Activated gamma-delta T cell treated with Interleukin-2 at 50 U/mL for 16 hours (primary cell): ENCODE data around the gene IYD.
"Not testable (repeated sequence)": the region's sequence is repeated elsewhere in the genome, so short reads cannot be mapped to it uniquely, and the experiment has no call there.

Experiments used
- DNase-seq: peaks from one replicate; pipeline ENCODE4 v3.0.0-alpha.2; 2020

The IYD gene

GRCh38 chr6:150352321-150353296 is 16.2 kb upstream of the IYD start:
- DNase-seq = no peak

DNA sequence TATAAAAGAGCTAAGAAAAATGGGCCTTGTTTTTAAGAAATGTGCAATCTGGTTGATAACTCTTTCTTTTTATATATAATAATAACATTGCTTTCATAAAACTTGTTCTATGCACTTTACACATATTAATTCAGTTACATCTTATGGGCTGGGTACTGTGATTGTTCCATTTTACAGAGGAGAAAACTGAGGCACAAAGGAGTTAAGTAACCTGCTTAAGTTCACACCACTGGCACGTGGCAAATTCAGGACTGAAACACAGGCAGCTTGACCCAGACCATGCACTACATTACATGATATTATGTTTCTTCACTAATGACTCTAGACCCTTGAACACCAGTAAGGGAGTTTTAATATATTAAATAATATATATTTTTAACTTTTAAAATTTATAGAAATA is 15.4 kb upstream of the IYD start:
- no peak for DNase-seq

DNA sequence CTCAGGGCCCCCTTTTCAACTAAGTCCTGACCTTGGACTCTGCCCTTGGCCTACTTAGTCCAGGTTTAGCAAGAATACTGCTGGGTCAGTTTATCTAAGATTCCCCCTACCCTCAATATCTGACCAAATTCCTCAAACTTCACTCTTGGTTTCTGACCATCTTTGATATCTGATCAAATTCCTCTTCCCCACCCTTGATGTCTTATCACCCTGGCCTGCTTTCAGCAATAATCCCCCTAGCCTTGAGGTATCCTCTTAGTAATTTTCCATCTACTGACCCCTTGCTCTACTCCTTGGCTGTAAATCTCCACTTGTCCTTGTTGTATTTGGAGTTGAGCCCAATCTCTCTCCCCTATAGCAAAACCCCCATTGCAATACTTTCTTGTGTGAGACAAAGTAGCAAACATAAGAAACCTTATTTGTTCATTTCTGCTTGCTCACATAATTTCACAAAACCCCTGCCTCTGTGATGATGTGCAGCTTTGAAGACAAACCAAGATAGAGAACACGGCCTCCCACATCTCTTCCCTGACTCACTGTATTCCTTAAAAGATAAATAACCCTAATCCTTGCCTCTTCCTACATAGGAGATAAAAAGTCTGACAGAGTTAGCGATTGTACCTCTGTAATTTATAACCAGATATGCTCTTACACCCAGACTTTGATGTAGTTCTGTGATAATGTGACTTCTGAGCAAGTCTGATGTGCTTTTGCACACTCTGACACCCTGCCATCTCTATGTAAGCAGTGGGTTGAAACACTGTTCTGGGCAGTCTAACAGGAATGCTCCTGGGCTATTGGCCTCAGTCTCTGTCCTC is 13.8 kb upstream of the IYD start:
- no peak for DNase-seq

- no peak for DNase-seq
These were observed 12.9 kb upstream of the IYD start for GRCh38 chr6:150355932-150356331.

DNA sequence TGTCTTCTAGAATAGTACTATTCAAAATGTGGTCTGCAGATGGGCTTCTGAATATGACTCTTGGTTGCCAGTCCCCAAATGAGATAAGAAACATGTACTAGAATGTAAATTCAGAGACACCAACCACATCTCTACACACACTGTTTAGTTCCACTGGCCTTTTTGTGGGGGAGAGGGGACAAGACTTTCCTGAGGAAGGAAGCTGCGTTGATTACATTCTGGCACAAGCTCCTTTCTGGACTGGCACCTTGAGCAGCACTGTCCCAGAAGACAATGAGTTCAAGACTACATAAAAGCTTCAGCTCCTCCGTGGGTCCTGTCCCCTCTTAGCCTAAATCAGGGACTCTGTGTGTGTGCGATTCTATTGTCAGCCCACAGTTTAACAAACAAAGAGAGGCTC is 6.9 kb upstream of the IYD start:
- no peak for DNase-seq

GRCh38 chr6:150363733-150364132 is 5.1 kb upstream of the IYD start:
- no peak for DNase-seq

GRCh38 chr6:150366118-150366778 is 2.6 kb upstream of the IYD start:
- DNase-seq = no peak

DNA sequence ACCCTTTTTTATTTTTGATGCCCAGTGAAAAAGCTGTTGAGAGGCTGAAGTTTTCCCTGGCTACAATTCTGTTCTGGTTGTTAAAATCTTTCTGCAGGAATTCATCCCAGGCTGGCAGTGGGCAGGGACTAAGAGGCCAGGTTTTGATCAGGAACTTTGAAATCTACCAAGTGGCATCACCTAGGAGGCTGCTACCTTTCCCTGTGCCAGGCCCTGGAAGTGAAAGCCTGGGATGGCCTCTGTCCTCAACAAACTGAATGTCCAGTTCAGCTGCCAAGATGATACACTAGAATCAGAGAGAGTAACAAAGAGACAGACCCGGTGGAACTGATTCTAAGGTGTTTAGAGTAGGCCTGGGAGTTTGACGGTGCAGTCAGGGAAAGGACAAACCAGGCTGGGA is 596 bp downstream of the IYD start:
- DNase-seq = no peak

- DNase-seq = no peak
These were observed 1.3 kb downstream of the IYD start for GRCh38 chr6:150370112-150370511.

DNA sequence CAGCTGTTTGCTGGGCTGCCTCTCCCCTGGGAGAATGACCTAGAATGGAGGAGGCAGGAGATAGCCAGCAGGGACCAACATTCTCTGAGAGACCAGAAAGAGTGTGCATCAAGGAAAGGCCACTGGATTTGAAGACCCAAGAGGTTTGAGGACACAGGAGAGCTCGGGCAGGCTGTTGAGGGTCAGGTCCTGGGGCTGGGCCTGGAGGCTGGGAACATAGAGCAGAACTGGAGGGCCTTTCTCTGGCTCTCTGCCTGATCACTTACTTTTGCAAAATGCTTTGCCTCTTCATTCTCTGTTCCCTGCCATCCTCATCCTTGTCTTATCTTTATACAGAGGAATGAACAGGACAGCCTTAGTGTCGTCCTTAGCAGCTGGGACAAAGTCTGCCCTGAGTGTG is 2.5 kb downstream of the IYD start:
- no peak for DNase-seq

- DNase-seq = no peak
These were observed 3.2 kb downstream of the IYD start for GRCh38 chr6:150372051-150372450.

- DNase-seq = no peak
These were observed 4.5 kb downstream of the IYD start for GRCh38 chr6:150373260-150373701.

- not testable (repeated sequence) for DNase-seq
These were observed 5.5 kb downstream of the IYD start for GRCh38 chr6:150374346-150374745.

DNA sequence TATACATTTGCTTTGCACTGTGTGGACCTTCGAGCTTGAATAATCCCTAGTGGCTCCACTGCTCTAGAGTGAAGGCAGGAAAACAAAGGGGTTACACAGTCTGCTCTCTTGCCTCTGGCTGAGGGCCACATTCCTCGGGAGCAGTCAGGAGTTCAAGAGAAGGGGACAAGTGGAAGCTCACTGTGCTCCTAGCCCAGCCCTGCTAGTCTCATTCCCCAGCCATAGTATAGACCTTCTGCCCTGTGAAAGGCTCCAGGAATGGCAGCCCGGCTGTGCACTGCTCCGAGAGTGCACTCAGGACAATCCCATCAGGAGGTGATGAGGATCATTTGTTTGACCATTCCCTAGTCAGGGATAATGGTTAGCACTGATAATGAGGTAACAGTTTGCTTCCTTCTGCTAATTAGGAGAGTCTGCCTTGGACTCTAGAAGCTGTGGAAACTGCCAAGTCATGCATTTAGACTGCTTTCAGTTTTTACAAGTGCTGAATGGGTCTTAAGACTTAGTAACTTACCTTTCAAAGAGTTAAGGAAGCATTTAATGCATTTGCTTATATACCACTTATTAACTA is 8.5 kb downstream of the IYD start:
- no peak for DNase-seq

DNA sequence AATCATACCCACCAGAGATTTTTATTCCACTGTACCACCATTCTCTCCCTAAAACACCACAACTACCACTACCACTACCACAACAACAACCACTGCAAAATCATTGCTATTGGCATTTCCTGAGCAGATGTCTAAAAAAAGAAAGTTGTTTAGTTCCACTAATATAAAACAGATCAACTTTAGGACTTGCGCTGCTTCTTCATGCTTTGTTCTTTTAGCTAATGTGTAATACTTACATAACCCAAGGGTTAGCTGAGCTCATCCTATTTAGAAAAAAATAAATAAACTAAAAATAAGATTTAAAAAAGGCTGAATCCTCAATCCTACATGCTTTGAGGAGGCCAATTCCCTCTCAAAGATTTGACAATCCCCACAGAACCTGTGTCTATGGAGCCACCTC is 11.4 kb downstream of the IYD start:
- DNase-seq = no peak

DNA sequence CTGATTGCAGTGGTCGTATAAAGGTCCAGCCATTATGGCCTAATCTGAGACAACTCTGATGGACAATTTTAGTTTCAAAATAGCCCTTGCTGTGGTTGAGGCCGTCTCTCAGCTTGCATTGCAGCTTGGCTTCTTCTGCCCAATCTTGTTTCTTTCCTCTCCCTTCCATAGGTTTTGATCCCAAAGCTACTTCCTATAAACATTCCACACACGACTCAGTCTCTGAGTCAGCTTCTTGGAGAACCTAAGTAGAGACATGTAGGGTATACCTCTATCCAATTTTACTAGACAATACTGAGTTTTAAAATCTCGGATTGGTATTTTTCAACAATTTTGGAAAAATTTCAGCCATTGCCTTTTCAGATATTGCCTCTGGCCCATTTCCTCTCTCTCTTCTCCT is 13.4 kb downstream of the IYD start:
- DNase-seq = no peak

DNA sequence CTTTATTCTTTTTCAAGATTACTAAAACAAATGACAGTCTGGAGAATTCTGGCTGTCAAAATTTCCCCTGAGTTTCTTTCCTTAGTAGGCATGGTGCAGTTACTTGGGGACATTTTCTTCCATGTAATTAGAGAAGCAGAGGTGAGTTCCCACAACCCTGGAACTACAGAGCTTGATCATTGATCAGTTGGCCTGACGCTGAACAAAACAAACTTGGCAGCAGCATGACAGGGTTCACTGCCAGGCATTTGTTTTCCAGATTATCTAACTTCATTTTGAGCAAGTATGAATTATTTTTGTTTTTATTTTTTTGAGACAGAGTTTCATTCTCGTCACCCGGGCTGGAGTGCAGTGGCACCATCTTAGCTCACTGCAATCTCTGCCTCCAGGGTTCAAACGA is 22.6 kb downstream of the IYD start:
- no peak for DNase-seq

DNA sequence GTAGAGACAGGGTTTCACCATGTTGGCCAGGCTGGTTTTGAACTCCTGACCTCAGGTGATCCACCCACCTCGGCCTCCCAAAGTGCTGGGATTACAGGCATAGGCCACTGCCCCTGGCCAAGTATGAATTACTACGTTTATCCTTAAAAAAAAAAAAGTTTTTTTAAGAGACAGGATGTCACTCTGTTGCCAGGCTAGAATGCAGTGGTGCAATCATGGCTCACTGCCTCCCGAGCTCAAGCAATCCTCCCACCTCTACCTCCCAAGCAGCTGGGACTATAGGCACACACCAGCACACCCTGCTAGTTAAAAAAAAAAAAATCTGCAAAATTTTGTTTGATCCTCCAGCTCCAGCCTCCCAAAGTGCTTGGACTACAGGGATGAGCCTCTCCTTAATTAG is 23.1 kb downstream of the IYD start:
- DNase-seq = no peak

- no peak for DNase-seq
These were observed 23.8 kb downstream of the IYD start for GRCh38 chr6:150392452-150393220.

GRCh38 chr6:150394053-150394898 is 25.5 kb downstream of the IYD start:
- DNase-seq = no peak

DNA sequence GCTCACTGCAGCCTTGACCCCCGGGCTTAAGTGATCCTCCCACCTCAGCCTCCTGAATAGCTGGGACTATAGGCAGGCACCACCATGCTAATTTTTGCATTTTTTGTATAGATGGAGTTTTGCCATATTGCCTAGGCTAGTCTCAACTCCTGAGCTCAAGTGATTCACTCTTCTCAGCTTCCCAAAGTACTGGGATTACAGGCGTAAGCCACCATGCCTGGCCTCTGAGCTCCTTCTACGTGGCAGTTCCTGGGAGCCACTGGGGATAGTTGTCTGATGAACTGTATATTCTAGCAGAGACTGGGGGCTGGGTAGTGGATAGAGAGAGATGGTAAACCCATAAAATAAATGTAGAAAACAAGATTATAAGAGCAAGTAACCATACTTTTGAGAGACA is 26.1 kb downstream of the IYD start:
- DNase-seq = no peak
